ENCODE results near the gene TMEM150A.

- TF ChIP-seq CTCF (IDR thresholded peaks at IDR 0.05; ENCODE audit: low read length) (no peak), EZH2 (IDR thresholded peaks at IDR 0.05; ENCODE audit: borderline replicate concordance, low read length) (no peak)
Observed at GRCh38 chr2:85635636-85636035, 33.1 kb upstream of the TMEM150A start.

Data from OCI-LY1 (cell line).